Right forelimb (tissue), 1 donor: ENCODE data around the gene FOXO6.
"Not testable (repeated sequence)": the region's sequence is repeated elsewhere in the genome, so short reads cannot be mapped to it uniquely, and the experiment has no call there.

Source experiments
- DNase-seq: peaks from one replicate; pipeline ENCODE4 v3.0.0-alpha.2; 2018

The FOXO6 gene

GRCh38 chr1:41329662-41330587, 31.3 kb upstream of the FOXO6 start:
- no peak for DNase-seq

DNA sequence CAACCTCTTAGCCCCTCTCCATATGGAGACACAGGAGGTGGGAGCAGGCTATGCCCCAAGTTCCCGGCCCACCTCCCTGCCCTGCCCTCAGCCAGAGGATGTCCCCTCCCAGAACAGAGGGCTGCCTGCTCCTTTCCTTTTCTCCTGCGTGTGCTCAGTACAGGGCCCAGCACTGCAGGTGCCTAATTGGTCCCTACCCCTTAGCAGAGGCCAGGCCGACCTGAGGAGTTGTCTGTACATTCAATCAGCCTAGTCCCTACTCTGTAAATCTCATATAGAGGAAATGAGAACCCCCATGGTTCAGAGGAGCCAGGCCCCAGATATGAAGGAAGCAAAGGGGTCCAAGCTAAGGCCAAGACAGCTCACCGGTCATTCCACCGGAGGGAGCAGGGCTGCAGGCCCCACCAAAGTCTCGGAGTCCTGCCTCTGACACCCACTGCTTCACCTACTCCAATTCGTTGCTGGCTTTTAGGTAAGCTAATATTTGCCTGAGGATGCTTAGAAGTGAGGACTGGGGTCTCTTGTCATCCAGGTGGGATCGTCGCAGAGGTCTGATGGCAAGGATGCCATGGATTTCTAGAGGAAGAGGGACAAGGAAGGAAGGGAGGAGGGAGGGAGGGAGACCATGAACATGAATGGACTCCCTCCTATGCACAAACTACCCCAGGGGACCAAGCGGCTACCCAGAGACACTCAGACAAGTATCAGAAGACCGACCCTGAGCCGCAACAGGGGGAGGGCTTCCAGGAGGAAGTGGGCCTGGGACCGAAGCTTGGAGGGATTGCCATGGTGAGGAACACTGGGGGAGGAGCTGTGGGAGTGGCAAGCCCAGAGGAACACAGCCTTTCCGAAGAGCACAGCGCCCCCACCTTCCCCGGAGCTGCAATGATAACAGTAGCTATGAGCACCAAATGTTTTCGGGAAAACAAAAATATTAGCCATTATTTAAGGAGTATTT, 30.4 kb upstream of the FOXO6 start:
- DNase-seq, result no peak

GRCh38 chr1:41331546-41331917, 29.7 kb upstream of the FOXO6 start:
- no peak for DNase-seq

GRCh38 chr1:41332161-41332560, 29.1 kb upstream of the FOXO6 start:
- not testable (repeated sequence) for DNase-seq

GRCh38 chr1:41333146-41333784, 28.0 kb upstream of the FOXO6 start:
- DNase-seq, result no peak

GRCh38 chr1:41338820-41339219, 22.4 kb upstream of the FOXO6 start:
- DNase-seq, result no peak

DNA sequence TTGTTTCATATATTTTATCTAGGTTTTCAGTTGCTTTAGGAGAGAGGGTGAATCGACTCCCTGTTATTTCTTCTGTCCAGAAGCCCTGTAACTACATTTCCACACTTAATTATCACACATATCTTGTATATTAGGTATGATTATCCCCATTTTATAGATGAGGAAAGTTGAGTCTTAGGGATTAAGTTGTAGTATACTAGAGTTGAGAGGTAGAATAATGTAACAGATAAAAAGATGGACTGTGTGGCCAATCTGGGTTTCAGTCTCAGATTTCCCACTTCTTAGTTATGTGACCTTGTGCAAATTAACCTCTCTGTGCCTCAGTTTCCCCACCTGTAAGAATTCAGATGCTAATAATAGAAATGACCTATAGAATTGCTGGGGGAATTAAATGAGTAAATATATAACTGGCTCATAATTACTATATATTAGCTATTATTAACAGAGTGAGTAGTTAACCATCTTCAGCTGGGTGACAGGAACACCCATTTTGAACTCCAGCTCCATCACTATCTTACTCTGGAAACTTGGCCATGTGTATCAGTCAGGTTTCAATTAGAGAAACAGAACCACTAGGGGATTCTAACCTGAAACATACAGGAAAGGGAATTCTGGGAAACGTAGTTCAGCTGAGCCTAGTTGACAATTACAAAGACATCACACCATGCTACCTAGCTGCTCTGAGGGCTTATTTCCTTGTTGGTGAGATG, 20.4 kb upstream of the FOXO6 start:
- DNase-seq, result no peak

GRCh38 chr1:41341365-41341683, 19.9 kb upstream of the FOXO6 start:
- DNase-seq, result no peak

DNA sequence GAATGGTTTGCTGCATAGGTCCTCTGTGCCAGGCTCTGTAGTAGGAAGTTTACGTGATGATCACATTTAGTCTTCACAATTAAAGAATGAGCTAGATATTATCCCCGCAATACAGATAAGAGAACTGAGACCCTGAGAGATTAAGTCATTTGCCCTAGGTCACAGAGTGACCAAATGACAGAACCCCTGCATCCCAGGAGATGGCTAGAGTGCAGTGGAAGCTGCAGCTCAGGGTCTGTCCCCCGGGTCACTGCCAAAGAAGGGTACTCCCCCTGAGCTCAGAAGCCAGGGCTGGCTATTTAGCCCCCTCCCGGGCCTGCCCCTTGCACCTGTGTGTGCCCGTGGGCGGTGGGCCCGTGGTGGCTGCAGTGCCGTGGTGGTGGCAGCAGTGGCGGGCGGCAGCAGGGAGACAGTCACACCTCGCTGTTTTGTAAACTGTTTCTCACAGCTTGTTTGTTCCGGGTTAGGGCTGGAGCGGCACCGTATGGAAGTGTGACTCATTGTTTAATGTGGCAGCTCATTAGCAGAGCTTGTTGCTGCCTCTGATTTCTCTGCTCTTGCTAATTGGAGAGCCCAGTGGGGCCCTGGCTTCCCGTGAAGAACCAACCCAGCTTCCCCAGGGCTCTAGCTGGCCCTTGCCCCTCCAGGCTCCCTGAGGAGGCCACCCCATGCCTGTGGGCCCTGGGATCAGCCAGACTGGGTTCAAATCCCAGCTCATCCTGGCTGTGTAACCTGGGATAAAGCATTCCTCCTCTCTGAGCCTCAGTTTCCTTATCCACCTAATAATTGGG, 19.3 kb upstream of the FOXO6 start:
- DNase-seq, result no peak

DNA sequence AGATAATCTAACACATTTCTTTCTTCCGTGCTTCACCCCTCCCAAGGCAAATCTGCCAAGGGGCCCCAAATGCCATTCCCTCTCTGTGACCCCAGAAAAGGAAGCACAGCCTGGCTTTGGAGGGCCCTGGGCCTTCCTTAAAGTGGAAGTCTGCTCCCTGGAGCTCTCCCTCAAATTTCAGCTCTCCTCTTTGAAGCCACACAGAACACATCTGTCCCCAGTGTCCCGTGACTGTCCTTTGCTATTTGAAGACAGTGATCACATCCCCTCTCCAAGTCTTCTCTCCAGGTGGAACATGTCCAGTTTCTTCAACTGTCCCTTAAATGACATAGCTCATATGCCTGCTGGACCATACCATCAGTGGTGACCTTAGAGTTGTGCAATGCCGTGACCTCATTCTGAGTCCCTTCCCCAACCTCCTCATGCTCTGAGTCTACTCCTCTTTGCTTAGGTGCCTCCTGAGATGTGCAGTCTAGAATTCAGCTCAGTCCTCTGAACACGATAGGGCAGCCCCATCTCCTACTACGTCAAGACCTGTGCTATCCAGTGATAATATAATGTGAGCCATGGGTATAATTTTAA, 18.4 kb upstream of the FOXO6 start:
- DNase-seq, result no peak

DNA sequence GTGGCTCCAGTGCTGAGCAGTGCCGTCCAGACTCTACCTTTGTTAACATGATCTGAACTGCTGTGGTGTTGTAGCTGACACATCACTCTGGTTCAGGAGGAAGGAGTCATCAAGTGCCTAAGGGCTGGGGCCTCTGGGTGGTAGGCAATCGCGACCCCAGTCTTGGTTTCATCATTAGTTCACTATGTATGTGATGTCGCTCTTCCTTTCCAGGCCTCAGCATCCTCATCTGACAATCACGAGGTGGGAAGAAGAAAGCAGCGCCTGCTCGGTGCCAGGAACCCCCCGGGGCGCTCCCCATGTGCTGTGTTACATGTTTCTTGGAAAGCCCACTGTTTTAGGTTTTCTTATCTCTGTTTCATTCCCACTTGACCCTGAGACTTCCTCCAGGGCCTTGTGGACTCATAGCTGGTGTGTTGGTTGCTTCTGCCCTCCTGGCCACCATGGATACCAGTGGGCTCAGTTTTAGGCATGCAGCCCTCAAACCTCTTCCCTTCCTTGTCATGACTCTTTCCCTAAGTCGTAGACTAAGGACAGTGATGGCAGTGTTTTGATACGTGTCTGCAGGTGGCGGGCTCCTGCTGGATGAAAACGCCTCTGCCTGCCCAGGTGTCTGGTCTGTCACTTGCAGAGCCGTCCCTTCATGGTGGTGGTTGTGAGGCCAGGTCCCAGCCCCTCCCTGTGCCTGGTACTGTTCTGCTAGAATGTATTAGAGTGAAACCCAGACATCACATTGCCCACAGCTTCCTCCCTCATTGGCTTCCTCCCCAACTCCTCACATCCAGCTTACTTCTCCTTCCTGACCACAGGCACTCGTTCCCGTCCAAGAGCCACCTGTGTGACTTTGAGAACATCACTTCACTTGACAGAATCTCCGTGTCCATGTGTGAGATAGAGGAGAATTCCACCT, 17.2 kb upstream of the FOXO6 start:
- no peak for DNase-seq

- no peak for DNase-seq
Measured at GRCh38 chr1:41344708-41345159, 16.5 kb upstream of the FOXO6 start.

- no peak for DNase-seq
Measured at GRCh38 chr1:41345434-41346075, 15.7 kb upstream of the FOXO6 start.

GRCh38 chr1:41347276-41347675, 14.0 kb upstream of the FOXO6 start:
- DNase-seq, result no peak

GRCh38 chr1:41348394-41348793, 12.8 kb upstream of the FOXO6 start:
- no peak for DNase-seq

DNA sequence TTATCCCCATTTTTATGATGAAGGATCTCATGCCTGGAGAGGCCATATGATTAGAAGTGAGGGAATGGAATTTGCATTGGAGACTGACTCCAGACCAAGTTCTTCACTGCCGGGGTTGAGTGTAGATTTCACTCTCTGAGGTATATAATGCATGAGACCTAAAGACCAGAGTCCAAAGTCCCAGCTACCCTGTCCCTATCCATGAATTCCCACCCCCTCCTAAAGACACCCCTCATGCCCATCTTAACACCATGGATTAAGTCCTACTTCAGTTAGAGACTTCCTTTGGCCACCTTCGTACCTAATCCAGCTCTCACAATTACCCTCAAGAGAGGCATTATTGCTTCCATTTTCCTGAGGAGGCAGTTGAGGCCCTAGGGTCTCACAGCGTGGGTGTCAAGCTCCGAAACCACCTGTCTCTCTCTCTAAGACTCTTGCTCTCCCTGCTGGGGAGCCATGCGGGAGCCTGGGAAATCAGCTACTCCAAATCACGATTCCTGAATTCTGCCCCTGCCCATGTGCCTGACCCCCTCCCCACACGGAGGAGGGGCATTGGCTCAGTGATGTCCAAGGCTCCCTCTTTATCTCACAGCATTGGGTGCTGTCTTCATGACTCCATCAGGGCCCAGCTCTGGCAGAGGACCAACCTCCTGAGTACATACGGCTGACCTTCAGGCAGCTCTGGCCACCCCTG, 11.7 kb upstream of the FOXO6 start:
- DNase-seq, result no peak

- no peak for DNase-seq
Measured at GRCh38 chr1:41350055-41350378, 11.2 kb upstream of the FOXO6 start.

- DNase-seq, result peak; percentile 13
Measured at GRCh38 chr1:41351262-41352151, 9.7 kb upstream of the FOXO6 start.
